Endothelial cell of umbilical vein (primary cell): Measurements from ENCODE around the gene TAS1R3. TPM values are rescaled to one million over a fixed set of nuclear protein-coding genes. Genes with fewer than 3 reads are reported as not detected.

Source experiments
- BruUV-seq: library from RNA; stranded (reverse); fragments of 400-500 nt; replicated peaks from 2 replicates; lab custom pipeline; 2021; lab: Mats Ljungman, UMichigan
- CTCF ChIA-PET: fragments of 300-600, 350-600 bp; sonication (Branson Sonifier 250); formaldehyde crosslinking; loops from one replicate; lab custom pipeline; 2021; ENCODE audit warnings: antibody characterized with exemption, inconsistent platforms; lab: Charles Lee
- POLR2A ChIA-PET: fragments of 300-600, 350-600 bp; sonication (Branson Sonifier 250); formaldehyde crosslinking; loops from one replicate; lab custom pipeline; 2021; ENCODE audit warnings: antibody characterized with exemption, inconsistent platforms; lab: Charles Lee
- DNase-seq: peaks from one replicate; pipeline ENCODE4 v3.0.0-alpha.2; 2011; ENCODE audit warnings: low read depth, low spot score
- FAIRE-seq: peaks from 2 replicates; lab custom pipeline; 2011; peaks lifted over from hg19 to GRCh38; lab: Jason Lieb, UNC
- H2AFZ ChIP-seq: 2 replicates; pipeline ENCODE4 v1.6.0; 2012; ENCODE audit warnings: low read depth, low read length, control low read depth, inconsistent platforms
- H3K27ac ChIP-seq: 2 replicates; pipeline ENCODE4 v1.5.1; 2011; ENCODE audit warnings: low read depth, mild to moderate bottlenecking, control low read depth, low read length, moderate library complexity; ENCODE audit not compliant: insufficient read depth
- H3K27me3 ChIP-seq, 2 experiments: 2 replicates each; pipeline versions ENCODE4 v1.6.0 to v1.6.1; 2011; ENCODE audit warnings: low read length in 2 of 2, mixed read lengths in 1 of 2; ENCODE audit not compliant: control insufficient read depth in 2 of 2, insufficient read depth in 2 of 2
- H3K36me3 ChIP-seq, 2 experiments: 2 replicates in 1 of 2; 3 replicates in 1 of 2; pipeline ENCODE4 v1.5.1; 2011; ENCODE audit warnings: low read length in 2 of 2, mild to moderate bottlenecking in 1 of 2, moderate library complexity in 1 of 2; ENCODE audit not compliant: control insufficient read depth in 2 of 2, insufficient read depth in 2 of 2; ENCODE audit errors: extremely low read depth in 1 of 2
- H3K4me1 ChIP-seq: 3 replicates; pipeline ENCODE4 v1.5.1; 2011; ENCODE audit warnings: mild to moderate bottlenecking, low read length; ENCODE audit not compliant: control insufficient read depth, insufficient read depth; ENCODE audit errors: extremely low read depth
- H3K4me2 ChIP-seq: 2 replicates; pipeline ENCODE4 v1.6.1; 2011; ENCODE audit warnings: low read length, control low read depth, mixed read lengths; ENCODE audit not compliant: insufficient read depth
- H3K4me3 ChIP-seq, 3 experiments: fragments of 200-600 bp in 1 of 3; sonication (generic), shearing (Covaris generic) in 1 of 3; replicated peaks in 1 of 3; 2 replicates each; pipeline ENCODE4 v1.5.1; 2011 to 2016; ENCODE audit warnings: control low read depth in 3 of 3, low read length in 3 of 3, mild to moderate bottlenecking in 2 of 3, inconsistent platforms in 1 of 3, low read depth in 1 of 3, moderate library complexity in 1 of 3; ENCODE audit not compliant: insufficient read depth in 1 of 3
- H3K79me2 ChIP-seq: 2 replicates; pipeline ENCODE4 v1.6.0; 2012; ENCODE audit warnings: low read length, inconsistent platforms; ENCODE audit not compliant: control insufficient read depth, insufficient read depth
- H3K9ac ChIP-seq: replicated peaks from 2 replicates; pipeline ENCODE3; 2011; ENCODE audit warnings: low read length, control low read depth; ENCODE audit not compliant: insufficient read depth; ENCODE audit errors: extremely low read depth
- H3K9me1 ChIP-seq: replicated peaks from 3 replicates; pipeline ENCODE4 v1.6.0; 2011; ENCODE audit warnings: mild to moderate bottlenecking, low read length; ENCODE audit not compliant: control insufficient read depth, insufficient read depth; ENCODE audit errors: extremely low read depth
- H3K9me3 ChIP-seq: replicated peaks from 2 replicates; pipeline ENCODE4 v1.5.1; 2012; ENCODE audit warnings: low read length, inconsistent platforms; ENCODE audit not compliant: control insufficient read depth, insufficient read depth
- H4K20me1 ChIP-seq: replicated peaks from 2 replicates; pipeline ENCODE3; 2011; ENCODE audit warnings: mild to moderate bottlenecking, low read length; ENCODE audit not compliant: control insufficient read depth, insufficient read depth; ENCODE audit errors: extremely low read depth
- CTCF ChIP-seq, 2 donors: IDR thresholded peaks; 1 replicate in 1 of 2; 2 replicates in 1 of 2; pipeline ENCODE4 v1.5.1; 2011; ENCODE audit warnings: low read length in 2 of 2, mild to moderate bottlenecking in 2 of 2, moderate library complexity in 2 of 2, control low read depth in 1 of 2, inconsistent platforms in 1 of 2, low read depth in 1 of 2; ENCODE audit not compliant: insufficient read depth in 1 of 2; ENCODE audit errors: extremely low read depth in 1 of 2
- EZH2 ChIP-seq: IDR thresholded peaks from 2 replicates; pipeline ENCODE4 v1.6.1; 2012; ENCODE audit warnings: borderline replicate concordance, low read depth, mild to moderate bottlenecking, moderate library complexity, low read length, inconsistent platforms; ENCODE audit not compliant: severe bottlenecking
- FOS ChIP-seq: IDR thresholded peaks from 2 replicates; pipeline ENCODE4 v1.6.1; 2011; ENCODE audit warnings: mild to moderate bottlenecking, low read length, moderate library complexity, borderline replicate concordance; ENCODE audit not compliant: insufficient read depth
- GATA2 ChIP-seq: IDR thresholded peaks from 2 replicates; pipeline ENCODE4 v1.7.0; 2011; ENCODE audit warnings: low read depth, mild to moderate bottlenecking, moderate library complexity, mixed read lengths, low read length; ENCODE audit not compliant: insufficient read length, insufficient read depth
- JUN ChIP-seq: IDR thresholded peaks from 2 replicates; pipeline ENCODE4 v1.6.1; 2011; ENCODE audit warnings: borderline replicate concordance, low read depth; ENCODE audit not compliant: insufficient read length, insufficient read depth
- MYC ChIP-seq: IDR thresholded peaks from one replicate; pipeline ENCODE4 v1.6.1; 2011; ENCODE audit warnings: mild to moderate bottlenecking, low read depth, low read length
- POLR2A ChIP-seq: IDR thresholded peaks from 2 replicates; pipeline ENCODE4 v1.6.1; 2012; ENCODE audit warnings: low read depth, mild to moderate bottlenecking, control low read depth, low read length
- POLR2AphosphoS5 ChIP-seq: IDR thresholded peaks from 2 replicates; pipeline ENCODE4 v1.6.1; 2012; ENCODE audit warnings: low read depth, mild to moderate bottlenecking, control low read depth, low read length, moderate library complexity; ENCODE audit not compliant: insufficient read depth
- dilution Hi-C: fragments of 300-500 bp; cut with MboI; formaldehyde crosslinking; loops from one replicate; pipeline ENCODE4 v1.15.0; 2019; ENCODE audit warnings: low sequenced_read_pairs; ENCODE audit not compliant: extremely low pct_ligation_motif_present
- intact Hi-C: fragments of 100-400 bp; cut with micrococcal nuclease; formaldehyde crosslinking; loops from one replicate; pipeline ENCODE4 v1.10.0; 2022
- polyA plus RNA-seq, 4 experiments: library from polyadenylated mRNA; depleted of rRNA in 3 of 4; stranded (reverse) in 3 of 4; unstranded in 1 of 4; fragments of >200 nt; gene quantifications; 2 replicates each; pipeline versions ENCODE4 v1.2.1 to v1.2.3, GENCODE V29; 2011 to 2012; ENCODE audit warnings: missing spikeins in 1 of 4
- total RNA-seq: library from RNA; stranded (reverse); gene quantifications from 2 replicates; pipeline ENCODE4 v1.2.3, GENCODE V29; 2021
- TF ChIP-seq, protein P1 (sequence below): IDR thresholded peaks from 2 replicates; pipeline ENCODE4 v1.6.1; 2011; ENCODE audit not compliant: insufficient read depth, insufficient read length

The TAS1R3 gene
- total and polyA plus RNA-seq, 2 donors (not counting 3 experiments of a cell fraction or from before 2014, with no cell fraction given), result 0.26 to 0.38 TPM

- peaks cover 1% of the 10 kb centered on the region for H3K79me2 ChIP-seq
- BruUV-seq, result no TSS peak
Measured at GRCh38 chr1:1312450-1313314, 18.4 kb upstream of the TAS1R3 start.

More at GRCh38 chr1:1312450-1313314, 18.4 kb upstream of the TAS1R3 start:
- peaks cover 0 to 41% of the 10 kb centered on the region in 2 experiments for H3K36me3 ChIP-seq
- H3K4me1 ChIP-seq, result peaks cover 5% of the 10 kb centered on the region
- H3K4me2 ChIP-seq, result no peak overlapping the region
- H3K27ac ChIP-seq, result no peak overlapping the region
- TF ChIP-seq EZH2 (no peak), POLR2A (no peak), FOS (no peak), MYC (no peak), JUN (no peak), CTCF (IDR thresholded peaks at IDR 0.05; ENCODE audit: extremely low read depth in 1 of 2, insufficient read depth in 1 of 2, low read depth in 1 of 2, low read length in 2 of 2) (no peak), POLR2AphosphoS5 (no peak), GATA2 (no peak)
- TF ChIP-seq, protein P1, sequence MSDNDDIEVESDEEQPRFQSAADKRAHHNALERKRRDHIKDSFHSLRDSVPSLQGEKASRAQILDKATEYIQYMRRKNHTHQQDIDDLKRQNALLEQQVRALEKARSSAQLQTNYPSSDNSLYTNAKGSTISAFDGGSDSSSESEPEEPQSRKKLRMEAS, result no peak
- no peaks in the 10 kb centered on the region for H4K20me1 ChIP-seq
- H3K4me3 ChIP-seq, result no peak overlapping the region
- H2AFZ ChIP-seq, result no peak overlapping the region
- dilution Hi-C loops (no loop called here), intact Hi-C loops (no loop called here)
- ChIA-PET POLR2A (no interaction called here), CTCF (interaction anchor here (0.6 kb wide), 1 partner anchor 39 kb away, joined by 3 read pairs; the partner anchor contains the start of gene UBE2J2)
- no peaks in the 10 kb centered on the region for H3K9me3 ChIP-seq
- H3K27me3 ChIP-seq, result no peaks in the 10 kb centered on the region
- no peaks in the 10 kb centered on the region for H3K9me1 ChIP-seq
- FAIRE-seq, result no peak
- no peak overlapping the region for H3K9ac ChIP-seq
- no peak for DNase-seq
